ENCODE results near the gene ALG2. TPM values are rescaled to one million over a fixed set of nuclear protein-coding genes. Genes with fewer than 3 reads are reported as not detected.

The ALG2 gene
- total RNA-seq, 1 experiment from 2014 or later = 32.6 TPM

GRCh38 chr9:99190597-99191283, 31.0 kb downstream of the ALG2 start:
- no peak for DNase-seq
- no peaks in the 10 kb centered on the region for H3K36me3 ChIP-seq (replicated peaks; ENCODE audit: control insufficient read depth, insufficient read depth, low read length)
- no peak overlapping the region for H3K4me3 ChIP-seq (ENCODE audit: insufficient read depth, low read depth, low read length)
- no peaks in the 10 kb centered on the region for H3K27me3 ChIP-seq (ENCODE audit: control insufficient read depth, insufficient read depth, low read length)

DNA sequence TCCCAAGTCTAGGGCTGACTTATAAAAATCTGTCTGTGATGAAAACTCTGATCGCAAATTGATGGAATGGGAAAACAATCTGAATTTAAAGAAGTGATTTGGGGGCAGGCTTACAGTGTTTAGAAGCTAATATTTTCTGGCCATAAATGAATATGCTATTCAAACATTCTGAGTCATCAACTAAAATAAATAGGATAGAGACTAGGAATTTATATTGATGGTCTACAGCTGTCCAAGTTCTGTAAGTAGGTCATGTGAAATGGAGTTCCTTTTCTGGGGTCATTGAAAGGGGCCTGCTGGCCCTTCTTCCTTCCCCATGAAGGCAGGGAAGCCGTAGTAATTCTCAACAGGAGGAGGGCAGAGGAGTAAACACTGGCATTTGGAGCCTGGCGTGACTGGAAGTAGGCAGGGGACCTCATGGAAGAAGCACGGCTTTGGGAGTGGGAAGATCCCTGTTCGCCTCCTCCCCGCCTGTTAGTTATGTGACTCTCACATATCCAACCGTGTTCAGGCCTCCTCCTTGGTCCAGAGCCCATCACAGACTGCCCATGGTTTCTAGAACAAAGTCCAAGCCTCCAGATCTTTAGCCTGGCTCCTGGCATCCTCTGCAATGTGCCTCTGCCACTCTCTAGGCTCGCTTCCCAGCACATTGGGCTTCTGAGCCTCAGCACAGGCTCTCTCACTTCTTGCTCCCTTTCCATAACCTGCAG, 31.7 kb downstream of the ALG2 start:
- Histone ChIP-seq H3K36me3 (replicated peaks; ENCODE audit: control insufficient read depth, insufficient read depth, low read length) (no peaks in the 10 kb centered on the region), H3K27me3 (ENCODE audit: control insufficient read depth, insufficient read depth, low read length) (no peaks in the 10 kb centered on the region), H3K4me3 (ENCODE audit: insufficient read depth, low read depth, low read length) (no peak overlapping the region)
- no peak for DNase-seq

DNA sequence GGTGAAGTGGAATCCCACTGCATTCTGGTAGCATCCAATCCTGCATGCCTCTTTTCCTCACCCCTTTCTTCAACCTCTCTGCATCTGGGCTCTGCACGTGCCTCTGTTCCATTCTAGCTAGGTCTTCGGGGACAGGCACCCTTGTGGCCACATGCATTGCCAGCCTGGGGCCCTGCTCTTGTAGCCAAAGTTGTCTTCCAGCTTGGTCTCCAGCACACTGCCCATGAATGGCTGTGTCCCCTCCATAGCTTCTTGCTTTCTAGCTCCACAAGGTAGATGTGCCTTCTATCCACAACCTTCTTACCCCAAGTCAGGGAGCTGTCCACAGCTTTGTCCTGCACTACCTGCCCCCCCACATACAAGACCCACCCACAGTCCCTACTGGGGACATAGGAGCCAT, 32.6 kb downstream of the ALG2 start:
- no peak for DNase-seq
- H3K27me3 ChIP-seq (ENCODE audit: control insufficient read depth, insufficient read depth, low read length) = no peaks in the 10 kb centered on the region
- H3K36me3 ChIP-seq (replicated peaks; ENCODE audit: control insufficient read depth, insufficient read depth, low read length) = no peaks in the 10 kb centered on the region
- H3K4me3 ChIP-seq (ENCODE audit: insufficient read depth, low read depth, low read length) = no peak overlapping the region

DNA sequence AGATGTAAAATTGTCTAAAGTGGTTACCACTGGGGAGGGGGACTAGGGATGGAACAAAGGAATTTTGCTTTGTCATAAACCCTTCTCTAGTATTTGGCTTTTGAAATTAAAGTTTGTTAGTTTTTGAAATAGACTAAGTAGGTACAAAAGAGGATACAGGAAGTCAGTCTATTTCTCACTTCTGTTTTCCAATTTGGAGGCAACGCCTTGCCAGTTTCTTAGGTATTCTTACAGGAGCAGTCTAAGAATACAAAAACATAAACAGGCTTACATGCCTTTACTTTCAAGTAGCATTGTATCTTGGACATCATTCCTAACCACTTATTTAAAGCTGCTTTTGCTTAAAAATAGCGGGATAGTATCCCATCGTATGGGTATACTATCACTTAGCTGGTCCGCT, 34.4 kb downstream of the ALG2 start:
- Histone ChIP-seq H3K36me3 (replicated peaks; ENCODE audit: control insufficient read depth, insufficient read depth, low read length) (no peaks in the 10 kb centered on the region), H3K27me3 (ENCODE audit: control insufficient read depth, insufficient read depth, low read length) (no peaks in the 10 kb centered on the region), H3K4me3 (ENCODE audit: insufficient read depth, low read depth, low read length) (no peak overlapping the region)
- DNase-seq = no peak

- H3K36me3 ChIP-seq (replicated peaks; ENCODE audit: control insufficient read depth, insufficient read depth, low read length) = no peaks in the 10 kb centered on the region
- no peak for DNase-seq
- no peak overlapping the region for H3K4me3 ChIP-seq (ENCODE audit: insufficient read depth, low read depth, low read length)
- no peaks in the 10 kb centered on the region for H3K27me3 ChIP-seq (ENCODE audit: control insufficient read depth, insufficient read depth, low read length)
Measured at GRCh38 chr9:99185934-99186333, 35.8 kb downstream of the ALG2 start.

DNA sequence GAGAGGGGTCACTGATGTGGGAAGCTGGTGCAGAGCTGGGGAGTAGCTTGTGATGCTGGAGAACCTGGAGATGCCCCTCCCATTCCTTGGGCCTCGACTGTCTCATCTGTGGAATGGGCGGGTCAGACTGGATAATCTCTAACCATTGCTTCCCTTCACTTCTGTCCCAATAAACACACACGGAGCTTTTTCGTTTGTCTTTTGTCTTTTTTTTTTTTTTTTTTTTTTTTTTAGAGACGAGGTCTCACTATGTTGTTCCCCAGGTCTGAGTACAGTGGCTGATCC, 36.5 kb downstream of the ALG2 start:
- Histone ChIP-seq H3K27me3 (ENCODE audit: control insufficient read depth, insufficient read depth, low read length) (no peaks in the 10 kb centered on the region), H3K4me3 (ENCODE audit: insufficient read depth, low read depth, low read length) (no peak overlapping the region), H3K36me3 (replicated peaks; ENCODE audit: control insufficient read depth, insufficient read depth, low read length) (no peaks in the 10 kb centered on the region)
- no peak for DNase-seq

- H3K27me3 ChIP-seq (ENCODE audit: control insufficient read depth, insufficient read depth, low read length) = no peaks in the 10 kb centered on the region
- peak; percentile 87 for DNase-seq
- H3K36me3 ChIP-seq (replicated peaks; ENCODE audit: control insufficient read depth, insufficient read depth, low read length) = no peaks in the 10 kb centered on the region
- H3K4me3 ChIP-seq (ENCODE audit: insufficient read depth, low read depth, low read length) = no peak overlapping the region
Measured at GRCh38 chr9:99184475-99185347, 37.0 kb downstream of the ALG2 start.

GRCh38 chr9:99184110-99184474, 37.6 kb downstream of the ALG2 start:
- H3K4me3 ChIP-seq (ENCODE audit: insufficient read depth, low read depth, low read length) = no peak overlapping the region
- no peaks in the 10 kb centered on the region for H3K27me3 ChIP-seq (ENCODE audit: control insufficient read depth, insufficient read depth, low read length)
- no peaks in the 10 kb centered on the region for H3K36me3 ChIP-seq (replicated peaks; ENCODE audit: control insufficient read depth, insufficient read depth, low read length)
- DNase-seq = peak; percentile 38

- no peak for DNase-seq
- no peaks in the 10 kb centered on the region for H3K27me3 ChIP-seq (ENCODE audit: control insufficient read depth, insufficient read depth, low read length)
- H3K36me3 ChIP-seq (replicated peaks; ENCODE audit: control insufficient read depth, insufficient read depth, low read length) = no peaks in the 10 kb centered on the region
- no peak overlapping the region for H3K4me3 ChIP-seq (ENCODE audit: insufficient read depth, low read depth, low read length)
Measured at GRCh38 chr9:99183616-99184015, 38.1 kb downstream of the ALG2 start.

DNA sequence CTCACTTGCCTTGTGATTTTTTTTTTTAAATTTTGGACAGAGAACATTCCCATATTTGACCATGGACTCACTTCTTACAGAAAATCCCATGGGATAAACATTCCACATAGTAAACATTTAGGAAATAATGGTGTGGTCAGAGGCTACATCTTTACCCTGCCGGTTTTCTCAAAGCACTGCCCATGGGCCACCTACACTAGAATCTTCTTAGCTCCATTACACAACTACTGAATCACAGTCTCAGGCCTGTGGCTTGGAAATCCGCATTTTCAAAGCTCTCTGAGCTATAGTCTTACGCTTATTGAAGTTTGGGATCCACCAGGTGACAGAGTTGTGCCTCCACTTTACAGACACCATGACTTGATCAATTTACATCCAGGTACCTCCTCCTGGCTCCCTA, 39.4 kb downstream of the ALG2 start:
- Histone ChIP-seq H3K36me3 (replicated peaks; ENCODE audit: control insufficient read depth, insufficient read depth, low read length) (no peaks in the 10 kb centered on the region), H3K27me3 (ENCODE audit: control insufficient read depth, insufficient read depth, low read length) (no peaks in the 10 kb centered on the region), H3K4me3 (ENCODE audit: insufficient read depth, low read depth, low read length) (no peak overlapping the region)
- no peak for DNase-seq

- no peak for DNase-seq
Measured at GRCh38 chr9:99181621-99182020, 40.1 kb downstream of the ALG2 start.

DNA sequence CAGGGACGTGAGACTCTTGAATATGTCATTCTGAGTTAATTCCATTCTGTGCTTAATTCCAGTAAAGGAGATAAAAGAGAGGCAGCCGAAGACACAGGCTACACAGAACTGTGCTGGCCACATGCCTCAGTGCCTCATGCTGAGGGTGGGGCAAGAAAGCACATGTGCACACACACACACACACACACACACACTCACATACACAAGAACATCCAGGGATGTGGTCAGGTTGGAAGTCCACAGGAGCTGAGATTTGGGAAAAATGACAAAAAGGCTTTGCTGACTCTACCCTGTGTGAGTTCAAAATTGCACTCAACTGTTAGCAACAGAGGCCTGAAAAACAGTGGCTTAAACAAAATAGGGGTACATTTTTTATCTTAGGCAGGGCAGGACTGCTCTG, 40.5 kb downstream of the ALG2 start:
- no peak overlapping the region for H3K4me3 ChIP-seq (ENCODE audit: insufficient read depth, low read depth, low read length)
- DNase-seq = no peak
- no peaks in the 10 kb centered on the region for H3K27me3 ChIP-seq (ENCODE audit: control insufficient read depth, insufficient read depth, low read length)
- no peaks in the 10 kb centered on the region for H3K36me3 ChIP-seq (replicated peaks; ENCODE audit: control insufficient read depth, insufficient read depth, low read length)

More at GRCh38 chr9:99181621-99182020, 40.1 kb downstream of the ALG2 start:
- Histone ChIP-seq H3K27me3 (ENCODE audit: control insufficient read depth, insufficient read depth, low read length) (no peaks in the 10 kb centered on the region), H3K36me3 (replicated peaks; ENCODE audit: control insufficient read depth, insufficient read depth, low read length) (no peaks in the 10 kb centered on the region), H3K4me3 (ENCODE audit: insufficient read depth, low read depth, low read length) (no peak overlapping the region)

GRCh38 chr9:99180662-99181061, 41.1 kb downstream of the ALG2 start:
- no peaks in the 10 kb centered on the region for H3K36me3 ChIP-seq (replicated peaks; ENCODE audit: control insufficient read depth, insufficient read depth, low read length)
- no peak for DNase-seq
- H3K4me3 ChIP-seq (ENCODE audit: insufficient read depth, low read depth, low read length) = no peak overlapping the region
- no peaks in the 10 kb centered on the region for H3K27me3 ChIP-seq (ENCODE audit: control insufficient read depth, insufficient read depth, low read length)

DNA sequence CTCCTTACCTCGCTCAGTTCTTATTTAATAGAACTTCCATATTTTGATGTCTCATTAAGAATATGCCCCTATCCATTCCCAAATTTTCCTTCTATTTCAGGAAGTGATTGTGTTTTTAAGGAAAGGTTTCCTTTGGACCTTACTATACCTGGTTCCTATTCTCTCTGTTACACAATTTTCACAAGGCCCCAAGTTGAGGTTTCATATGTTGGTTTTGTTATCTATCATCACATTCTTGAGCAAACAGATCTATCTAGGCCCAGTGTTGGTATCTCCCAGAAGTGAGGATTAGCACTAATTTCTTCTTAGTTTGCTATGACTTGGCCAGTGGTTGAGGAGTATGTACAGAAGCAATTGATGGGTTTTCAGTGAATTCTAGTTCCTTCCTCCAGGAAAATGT, 41.5 kb downstream of the ALG2 start:
- no peak for DNase-seq
- H3K27me3 ChIP-seq (ENCODE audit: control insufficient read depth, insufficient read depth, low read length) = no peaks in the 10 kb centered on the region
- no peaks in the 10 kb centered on the region for H3K36me3 ChIP-seq (replicated peaks; ENCODE audit: control insufficient read depth, insufficient read depth, low read length)
- no peak overlapping the region for H3K4me3 ChIP-seq (ENCODE audit: insufficient read depth, low read depth, low read length)

Data from H7 (cell line).